PC-9 (cell line): Measurements from ENCODE around the gene HID1. TPM values are rescaled to one million over a fixed set of nuclear protein-coding genes. Genes with fewer than 3 reads are reported as not detected.

Experiments used
- Bru-seq: library from RNA; stranded (reverse); fragments of 400-500 nt; gene quantifications from one replicate; lab custom pipeline; 2021; lab: Mats Ljungman, UMichigan
- BruChase-seq, 2 experiments: library from RNA; stranded (reverse); fragments of 400-500 nt; gene quantifications; one replicate each; lab custom pipeline; 2021; lab: Mats Ljungman, UMichigan
- BruUV-seq: library from RNA; stranded (reverse); fragments of 400-500 nt; replicated peaks from 2 replicates; lab custom pipeline; 2021; lab: Mats Ljungman, UMichigan
- CTCF ChIA-PET: fragments of 300-600 bp; sonication (Branson Sonifier 250); formaldehyde crosslinking; loops from one replicate; lab custom pipeline; 2022; ENCODE audit warnings: antibody characterized with exemption; lab: Charles Lee
- POLR2A ChIA-PET: fragments of 300-600 bp; sonication (Branson Sonifier 250); formaldehyde crosslinking; loops from one replicate; lab custom pipeline; 2022; ENCODE audit warnings: antibody characterized with exemption; ENCODE audit not compliant: unreplicated experiment; lab: Charles Lee
- DNase-seq, 2 experiments: peaks; one replicate each; pipeline versions ENCODE4 v3.0.0 to v3.0.0-alpha.2; 2015 to 2022; ENCODE audit warnings: mixed read lengths in 1 of 2
- H2AFZ ChIP-seq: fragments of 200-600 bp; sonication (generic); 2 replicates; pipeline ENCODE4 v1.8.1; 2017; ENCODE audit warnings: antibody characterized with exemption
- H3F3A ChIP-seq: fragments of 200-600 bp; sonication (generic); 2 replicates; pipeline ENCODE4 v1.8.1; 2017; ENCODE audit warnings: antibody characterized with exemption, mild to moderate bottlenecking, low read depth; ENCODE audit not compliant: insufficient read depth
- H3K27ac ChIP-seq: fragments of 200-600 bp; sonication (generic); 2 replicates; pipeline ENCODE4 v1.6.1; 2016; ENCODE audit warnings: mixed run types
- H3K27me3 ChIP-seq: fragments of 200-600 bp; sonication (generic); 2 replicates; pipeline ENCODE4 v1.6.1; 2016; ENCODE audit warnings: low read depth, mixed run types; ENCODE audit not compliant: insufficient read depth
- H3K36me3 ChIP-seq: fragments of 200-600 bp; sonication (generic); 2 replicates; pipeline ENCODE4 v1.6.1; 2016; ENCODE audit warnings: low read depth, mixed run types
- H3K4me1 ChIP-seq: fragments of 200-600 bp; sonication (generic); replicated peaks from 2 replicates; pipeline ENCODE4 v1.6.1; 2016; ENCODE audit warnings: mixed run types; ENCODE audit not compliant: insufficient read depth
- H3K4me2 ChIP-seq: fragments of 200-600 bp; sonication (generic); 2 replicates; pipeline ENCODE4 v1.6.1; 2017; ENCODE audit warnings: mixed run types
- H3K4me3 ChIP-seq: fragments of 200-600 bp; sonication (generic); 2 replicates; pipeline ENCODE4 v1.6.1; 2016; ENCODE audit warnings: mixed run types
- H3K79me2 ChIP-seq: fragments of 200-600 bp; sonication (generic); 2 replicates; pipeline ENCODE4 v1.6.1; 2017; ENCODE audit warnings: low read depth, mixed run types
- H3K9me2 ChIP-seq: fragments of 200-600 bp; sonication (generic); 2 replicates; pipeline ENCODE4 v1.8.1; 2017; ENCODE audit warnings: mild to moderate bottlenecking; ENCODE audit not compliant: insufficient read depth
- H3K9me3 ChIP-seq: fragments of 200-600 bp; sonication (generic); 2 replicates; pipeline ENCODE4 v1.8.1; 2016; ENCODE audit warnings: low read depth; ENCODE audit not compliant: insufficient read depth
- H4K20me1 ChIP-seq: fragments of 200-600 bp; sonication (generic); 2 replicates; pipeline ENCODE4 v1.8.1; 2017; ENCODE audit not compliant: insufficient read depth
- CTCF ChIP-seq: fragments of 200-600 bp; sonication (generic); conservative IDR thresholded peaks from 2 replicates; pipeline ENCODE4 v1.6.1; 2017; ENCODE audit warnings: mixed run types, antibody characterized with exemption, mild to moderate bottlenecking, moderate library complexity
- EZH2 ChIP-seq: fragments of 200-600 bp; sonication (generic); IDR thresholded peaks from 2 replicates; pipeline ENCODE4 v1.8.0; 2017; ENCODE audit warnings: antibody characterized with exemption, low read depth
- intact Hi-C: fragments of 100-400 bp; cut with micrococcal nuclease; formaldehyde crosslinking; loops from one replicate; pipeline ENCODE4 v1.10.0; 2022; ENCODE audit not compliant: unreplicated experiment
- long read RNA-seq: library from polyadenylated mRNA; stranded (forward); transcript quantifications from one replicate; pipeline ENCODE4 v2.0.0, GENCODE V29; 2022
- total RNA-seq: library from RNA; stranded (reverse); gene quantifications from 2 replicates; pipeline ENCODE4 v1.2.3, GENCODE V29; 2021

Gene HID1
- total RNA-seq (32.1 and 49.7 TPM in 2 replicates), Bru-seq, nascent RNA (percentile 39 among the genes with signal in this experiment), BruChase-seq, experiment 1, labeled RNA remaining after a 2-hour chase (percentile 47 among the genes with signal in this experiment), BruChase-seq, experiment 2, labeled RNA remaining after a 6-hour chase (percentile 60 among the genes with signal in this experiment)
- long read RNA-seq, transcript HID1-202 (19 exons, 3,271 nt): major isoform, 19 of 44 reads
- long read RNA-seq, partial matches to known transcripts: 14 of 44 reads
- long read RNA-seq, other reads (novel, unspliced or antisense): 10 of 44 reads

GRCh38 chr17:74972107-74972972 lies at the start of gene HID1:
TSS of gene HID1 (minus strand) at chr17:74972759. CDS start at chr17:74972656, 103 bp downstream.
- intact Hi-C loops: no loop called here
- peak; percentile 60 to 62 for DNase-seq
- POLR2A ChIA-PET: interaction anchor here (0.6 to 1.1 kb wide), 2 partner anchors 15 to 119 kb away, joined by 5 to 12 read pairs; partner anchors contain the start of gene CDR2L

GRCh38 chr17:75020331-75021110 lies 48.0 kb upstream of the HID1 start:
- Histone ChIP-seq H3K9me2 (no peaks in the 10 kb centered on the region), H3K27me3 (no peaks in the 10 kb centered on the region), H2AFZ (no peak overlapping the region), H3K36me3 (peaks cover 30% of the 10 kb centered on the region; the same call in 1 of the 2 replicates), H3K9me3 (no peaks in the 10 kb centered on the region), H3K4me3 (no peak overlapping the region), H3K27ac (no peak overlapping the region), H3K79me2 (peaks cover 3% of the 10 kb centered on the region; the same call in 1 of the 2 replicates), H3F3A (0 out of 2 replicates have a peak, but pooled peaks cover 10% of the 10 kb centered on the region), H3K4me1 (0 out of 2 replicates have a peak, but pooled peaks cover 6% of the 10 kb centered on the region), H4K20me1 (no peaks in the 10 kb centered on the region), H3K4me2 (no peak overlapping the region)
- CTCF ChIA-PET: interaction anchor here (0.6 kb wide), 2 partner anchors 39 to 53 kb away, joined by 3 to 4 read pairs; no protein-coding TSS in a partner anchor
- BruUV-seq: TSS peak; percentile 3
- POLR2A ChIA-PET: no interaction called here
- peak in 1 of 2 experiments; percentile 10 for DNase-seq
- intact Hi-C loops: no loop called here
- no peak for TF ChIP-seq EZH2
- no peak for TF ChIP-seq CTCF

More at GRCh38 chr17:74972107-74972972, at the start of gene HID1:
- Histone ChIP-seq H3K4me1 (peaks cover 43% of the 10 kb centered on the region), H3K4me3 (peak within 1 kb of the TSS; percentile 96), H3K9me2 (no peaks in the 10 kb centered on the region), H3K36me3 (no peaks in the 10 kb centered on the region), H3F3A (peaks cover 9% of the 10 kb centered on the region; the same call in 1 of the 2 replicates), H4K20me1 (no peaks in the 10 kb centered on the region), H3K9me3 (no peaks in the 10 kb centered on the region), H2AFZ (peak within 1 kb of the TSS; percentile 90), H3K4me2 (peak within 1 kb of the TSS; percentile 85), H3K27me3 (0 out of 2 replicates have a peak, but pooled peaks cover 3% of the 10 kb centered on the region), H3K79me2 (peaks cover 34% of the 10 kb centered on the region), H3K27ac (no peak within 1 kb of the TSS)
- BruUV-seq: no TSS peak
- CTCF ChIA-PET: interaction anchor here (0.7 to 1.1 kb wide), 4 partner anchors 12 to 231 kb away, joined by 3 to 20 read pairs (median 5); no protein-coding TSS in a partner anchor
- TF ChIP-seq EZH2 (no peak), CTCF (no peak)
